Renal cortical epithelial cell (primary cell): Measurements from ENCODE around the gene RNF8. TPM values are rescaled to one million over a fixed set of nuclear protein-coding genes. Genes with fewer than 3 reads are reported as not detected.
"Not testable (repeated sequence)": the region's sequence is repeated elsewhere in the genome, so short reads cannot be mapped to it uniquely, and the experiment has no call there.

Experiments used
- DNase-seq: peaks from one replicate; pipeline ENCODE4 v3.0.0-alpha.2; 2011; ENCODE audit warnings: low read depth
- total RNA-seq: library from RNA; depleted of rRNA; stranded (reverse); fragments of >200 nt; gene quantifications from 2 replicates; pipeline ENCODE4 v1.2.3, GENCODE V29; 2014

Gene RNF8
- 24.5 and 31.3 TPM in 2 replicates for total RNA-seq

DNA sequence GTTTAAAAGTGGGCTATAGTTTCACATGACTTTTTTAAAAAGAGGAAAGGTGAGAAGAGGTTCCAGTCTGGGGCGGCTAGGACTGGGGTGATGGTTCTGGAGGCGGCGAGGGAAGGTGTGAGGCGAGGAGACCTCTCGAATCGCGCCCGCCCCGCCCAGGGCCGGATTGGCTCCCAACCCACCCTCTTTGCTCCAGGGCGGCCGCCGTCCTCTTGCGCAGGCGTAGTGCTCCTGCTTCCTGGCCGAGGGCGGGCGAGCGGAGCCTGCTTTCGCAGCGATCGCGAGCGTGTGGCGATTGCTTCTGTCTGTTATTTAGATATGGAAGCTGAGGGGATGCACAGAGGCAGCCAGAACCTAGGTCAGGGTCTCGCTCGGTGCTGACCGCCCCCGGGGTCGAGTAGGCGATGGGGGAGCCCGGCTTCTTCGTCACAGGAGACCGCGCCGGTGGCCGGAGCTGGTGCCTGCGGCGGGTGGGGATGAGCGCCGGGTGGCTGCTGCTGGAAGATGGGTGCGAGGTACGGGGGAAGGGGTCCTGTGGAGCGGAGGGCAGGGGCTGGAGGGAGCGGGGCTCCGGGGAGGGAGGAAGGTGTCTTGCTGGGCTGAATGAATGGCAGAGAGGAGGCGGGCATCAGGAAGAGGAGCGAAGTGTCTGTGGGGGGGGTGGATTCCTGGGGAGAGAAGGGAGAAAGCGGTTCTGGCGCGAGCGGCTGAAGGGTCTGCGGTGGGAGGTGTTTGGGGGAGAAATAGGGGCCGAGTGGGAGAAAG, at the start of gene RNF8:
RNF8 (plus strand) TSS at position 223 of the 765 bp plus-strand sequence; CDS start at position 405, 182 bp downstream.
- peak; percentile 76 for DNase-seq

GRCh38 chr6:37304766-37305165, 49.0 kb upstream of the RNF8 start:
- DNase-seq = no peak

- DNase-seq = no peak
These were observed 47.9 kb upstream of the RNF8 start for GRCh38 chr6:37305841-37306425.

GRCh38 chr6:37306624-37307222, 47.1 kb upstream of the RNF8 start:
- no peak for DNase-seq

DNA sequence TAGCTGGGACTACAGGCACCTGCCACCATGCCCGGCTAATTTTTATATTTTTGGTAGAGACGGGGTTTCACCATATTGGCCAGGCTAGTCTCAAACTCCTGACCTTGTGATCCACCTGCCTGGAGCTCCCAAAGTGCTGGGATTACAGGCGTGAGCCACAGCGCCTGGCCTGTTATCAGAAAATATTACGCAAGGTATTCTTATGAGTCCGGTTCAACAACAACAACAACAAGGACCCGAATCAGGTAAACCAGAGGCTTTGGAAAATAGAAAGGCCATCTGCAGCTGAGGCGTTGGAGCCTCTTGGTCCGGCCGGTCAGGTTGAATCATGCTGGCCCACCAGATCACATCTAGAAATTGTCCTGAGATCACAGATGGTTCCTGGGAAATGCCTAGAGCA, 46.3 kb upstream of the RNF8 start:
- not testable (repeated sequence) for DNase-seq

DNA sequence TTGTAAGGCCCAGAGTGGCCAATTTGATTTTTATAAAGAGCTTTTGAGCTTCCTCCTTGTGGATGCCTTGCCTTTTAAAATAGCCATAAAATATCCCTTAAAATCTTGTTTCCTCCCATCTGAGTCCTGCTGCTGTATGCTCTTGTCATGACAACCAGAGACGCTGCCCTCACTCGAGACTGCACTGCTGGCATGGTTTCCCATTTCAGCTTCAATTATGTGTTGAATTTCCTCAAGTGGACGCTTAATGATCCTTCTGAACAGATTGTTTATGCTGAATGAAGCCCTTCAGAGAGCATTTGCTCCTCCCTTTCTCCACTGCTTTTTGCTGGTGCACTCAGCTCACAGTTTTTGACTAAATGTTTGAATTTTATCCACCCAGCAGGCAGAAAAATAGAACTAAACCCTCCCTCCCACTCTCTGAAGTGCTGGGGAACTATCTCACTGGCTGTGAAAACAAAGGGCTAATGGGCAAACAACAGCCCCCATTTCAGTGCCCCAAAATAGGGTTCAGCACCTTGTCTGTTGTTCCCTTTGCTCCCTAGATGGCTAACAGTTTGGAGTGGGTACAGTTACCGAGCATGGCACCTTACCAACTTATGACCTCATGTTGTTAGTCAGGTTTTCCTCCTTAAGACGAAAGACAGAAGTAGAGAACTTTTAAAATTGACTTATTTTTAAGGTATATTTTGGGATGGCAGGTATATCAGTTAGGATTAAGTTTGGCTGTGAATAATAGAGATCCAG, 45.5 kb upstream of the RNF8 start:
- no peak for DNase-seq

DNA sequence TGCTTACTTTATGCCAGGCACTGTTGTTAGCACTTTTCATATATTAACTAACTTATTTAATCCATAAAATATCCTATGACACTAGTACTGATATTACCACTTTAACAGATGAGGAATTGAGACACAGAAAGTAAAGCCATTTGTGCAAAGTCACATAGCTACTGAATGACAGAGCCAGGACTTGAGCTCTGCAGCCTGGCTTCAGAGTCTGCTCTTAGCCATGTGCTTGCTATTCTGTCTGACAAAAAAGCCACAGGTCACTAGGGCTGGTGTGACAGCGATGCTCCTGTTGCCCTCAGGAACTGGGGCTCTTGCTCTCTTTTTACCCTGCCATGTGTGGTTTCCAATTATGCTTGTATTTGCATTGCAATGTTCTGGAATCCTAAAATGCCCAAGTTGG, 44.7 kb upstream of the RNF8 start:
- DNase-seq = no peak

DNA sequence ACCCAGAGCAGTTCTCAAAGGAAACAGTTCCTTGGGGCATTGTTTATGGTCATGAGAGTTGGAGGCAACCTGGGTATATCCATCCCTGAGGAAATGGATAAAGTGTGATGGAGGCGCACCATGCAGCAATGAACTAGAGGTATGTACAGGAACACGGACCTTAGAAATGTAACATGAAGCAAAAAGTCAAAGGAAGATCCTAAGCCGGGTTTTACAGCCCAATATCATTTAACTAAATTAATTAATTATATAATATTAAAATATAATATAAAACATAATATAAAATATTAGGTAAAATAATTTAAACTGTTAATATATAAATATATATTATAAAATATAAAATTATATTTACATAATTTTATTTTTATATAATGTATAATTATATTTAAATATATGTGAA, 44.1 kb upstream of the RNF8 start:
- DNase-seq = no peak

GRCh38 chr6:37310966-37311365, 42.8 kb upstream of the RNF8 start:
- DNase-seq = no peak

DNA sequence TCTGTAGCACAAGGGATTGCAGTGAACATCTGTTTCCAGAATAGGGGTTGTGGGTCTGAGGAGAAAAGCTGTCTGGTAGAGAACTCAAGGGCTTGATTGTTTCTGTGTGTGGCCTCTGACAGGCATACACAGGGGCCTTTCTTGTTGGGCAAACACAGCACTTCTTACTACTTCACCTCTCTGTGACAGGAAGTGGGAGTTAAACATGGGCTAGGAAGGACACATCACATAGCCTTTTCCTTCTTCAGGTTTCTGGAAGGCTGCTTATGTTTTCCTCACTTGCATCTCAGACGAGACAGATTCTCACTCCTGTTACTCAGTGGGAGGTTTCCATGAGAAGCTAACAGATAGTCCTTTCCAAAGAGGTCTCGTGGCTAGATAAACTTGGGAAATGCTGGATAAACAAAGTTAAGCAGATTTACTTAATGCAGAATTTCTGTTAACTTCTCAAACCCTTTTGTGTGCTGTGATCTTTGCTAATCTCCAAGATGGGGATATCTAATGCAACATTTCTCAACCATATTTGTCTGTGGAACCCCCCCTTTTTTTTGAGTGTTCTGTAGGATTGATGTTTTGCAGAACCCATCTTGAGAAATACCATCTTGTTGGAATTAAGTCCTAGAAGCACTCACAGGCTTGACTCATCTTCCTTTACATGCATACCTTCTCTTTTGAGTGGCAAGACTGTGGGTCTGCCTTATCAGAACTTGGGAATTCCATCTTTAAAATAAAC, 41.9 kb upstream of the RNF8 start:
- DNase-seq = no peak

DNA sequence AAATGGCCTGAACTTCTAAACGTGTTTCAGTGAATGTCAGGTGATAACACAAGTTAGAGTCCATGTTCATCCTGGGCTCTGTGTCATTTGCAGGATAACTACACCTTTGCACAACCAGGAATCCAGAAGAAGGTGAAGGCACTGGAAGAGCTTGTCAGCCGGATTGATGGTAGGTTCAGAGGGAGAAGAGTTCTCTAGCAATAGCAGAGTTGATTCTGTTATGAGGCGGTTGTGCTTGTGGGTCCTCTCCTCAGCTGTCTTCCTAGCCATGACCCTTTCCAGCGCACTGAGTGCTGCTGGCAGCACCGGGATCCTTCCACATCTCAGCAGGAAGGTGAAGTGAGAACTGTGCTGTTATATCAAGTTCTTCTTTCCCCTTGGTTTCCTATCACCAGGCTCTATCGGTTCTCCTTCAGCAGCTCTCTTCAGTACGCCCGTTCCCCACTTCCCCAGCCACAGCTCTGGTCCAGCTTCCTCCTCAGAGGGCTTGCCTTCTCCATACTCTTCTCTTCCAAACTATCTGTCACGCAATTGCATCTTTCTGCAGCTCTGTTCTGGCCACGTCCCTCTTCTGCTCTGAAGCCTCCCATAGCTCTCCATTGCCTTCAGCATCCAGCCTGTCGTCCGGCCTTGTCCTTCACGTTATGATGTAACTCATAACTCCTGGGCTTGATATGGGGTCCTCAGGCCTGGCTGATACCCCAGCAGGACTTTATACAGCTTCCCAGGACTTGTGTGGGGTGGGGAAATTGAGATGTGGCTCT, 39.9 kb upstream of the RNF8 start:
- DNase-seq = no peak

DNA sequence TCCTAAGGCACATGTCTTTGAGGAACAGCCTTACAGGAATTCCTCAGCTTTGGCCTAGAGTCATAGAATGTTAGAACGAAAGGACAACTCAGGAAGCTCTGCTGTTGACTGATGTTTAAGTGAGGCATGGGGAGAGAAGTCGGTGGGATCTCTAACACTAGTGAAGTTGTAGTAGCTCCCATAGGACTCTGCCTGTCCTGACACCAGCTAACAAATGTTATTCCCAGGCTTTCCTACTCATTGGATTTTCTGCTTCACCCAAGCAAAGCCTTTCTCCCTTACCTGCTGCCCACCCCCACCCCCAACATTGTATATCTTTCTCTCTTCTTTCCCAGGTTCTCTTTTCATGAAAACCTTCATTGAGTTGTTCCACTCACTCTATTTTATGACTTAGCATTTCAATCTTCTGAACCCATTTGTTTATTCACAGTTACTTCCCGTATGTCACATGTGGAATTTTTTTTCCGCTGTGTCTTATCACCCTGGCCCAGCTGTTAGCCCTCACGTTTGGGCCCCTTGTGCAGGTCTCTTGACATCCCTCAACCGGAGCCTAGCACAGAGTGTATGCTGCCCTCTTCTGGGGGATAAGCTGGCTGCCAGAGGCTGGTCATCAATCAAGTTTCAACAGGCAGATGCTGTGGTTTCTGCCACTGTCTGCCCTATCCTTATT, 39.2 kb upstream of the RNF8 start:
- DNase-seq = peak; percentile 38

- DNase-seq = no peak
These were observed 38.6 kb upstream of the RNF8 start for GRCh38 chr6:37315157-37315515.

- DNase-seq = no peak
These were observed 37.7 kb upstream of the RNF8 start for GRCh38 chr6:37316071-37316470.

DNA sequence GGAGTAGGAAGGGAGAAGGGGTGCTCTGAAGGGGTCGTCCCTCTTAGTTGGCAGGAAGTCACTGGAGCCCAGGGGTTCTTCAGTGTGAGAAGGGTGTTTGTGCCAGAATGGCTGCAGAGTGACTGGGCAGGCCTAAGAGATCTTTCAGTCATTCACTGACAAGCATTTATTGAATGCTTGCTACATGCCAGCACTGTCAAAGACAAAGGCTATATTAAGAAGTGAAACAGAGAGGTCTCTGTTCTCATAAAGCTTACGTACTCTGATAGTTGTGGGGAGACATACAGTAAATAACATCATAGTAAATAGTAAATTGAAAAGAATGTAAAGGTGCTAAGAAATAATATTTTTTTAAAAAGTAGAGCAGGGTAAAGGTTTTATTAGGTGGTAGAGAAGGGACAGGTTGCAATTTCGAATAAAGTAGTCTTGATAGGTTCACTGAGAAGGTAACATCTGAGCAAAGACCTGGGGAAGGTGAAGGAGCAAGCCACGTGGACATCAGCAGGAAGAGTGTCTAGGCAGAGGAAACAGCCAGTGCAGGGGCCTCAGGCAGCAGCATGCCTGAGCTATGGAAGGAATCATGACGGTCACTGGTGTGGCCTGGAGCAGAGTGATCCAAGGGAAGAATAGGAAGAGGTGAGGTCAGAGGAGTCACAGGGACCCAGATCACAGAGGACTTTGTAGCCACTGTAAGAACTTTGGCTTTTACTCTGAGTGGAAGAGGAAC, 36.3 kb upstream of the RNF8 start:
- no peak for DNase-seq

DNA sequence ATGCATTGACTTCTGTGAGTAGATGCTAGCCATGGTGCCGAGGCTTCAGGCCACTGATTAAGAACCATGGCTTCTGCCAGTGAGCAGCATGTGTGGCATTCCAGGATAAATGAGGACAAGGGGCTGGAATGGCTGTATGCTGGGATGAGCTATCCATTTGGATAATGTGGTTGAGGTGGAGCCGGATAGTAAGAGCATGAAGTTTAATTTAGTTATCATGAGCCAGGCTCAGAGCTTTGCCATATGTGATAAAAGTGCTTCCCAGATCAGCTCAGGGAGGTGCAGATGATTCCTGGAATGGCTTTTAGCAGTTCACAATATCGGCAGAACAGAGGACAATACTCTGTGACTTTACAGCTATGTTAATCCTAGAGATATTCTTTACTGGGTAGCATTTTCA, 34.6 kb upstream of the RNF8 start:
- DNase-seq = no peak

DNA sequence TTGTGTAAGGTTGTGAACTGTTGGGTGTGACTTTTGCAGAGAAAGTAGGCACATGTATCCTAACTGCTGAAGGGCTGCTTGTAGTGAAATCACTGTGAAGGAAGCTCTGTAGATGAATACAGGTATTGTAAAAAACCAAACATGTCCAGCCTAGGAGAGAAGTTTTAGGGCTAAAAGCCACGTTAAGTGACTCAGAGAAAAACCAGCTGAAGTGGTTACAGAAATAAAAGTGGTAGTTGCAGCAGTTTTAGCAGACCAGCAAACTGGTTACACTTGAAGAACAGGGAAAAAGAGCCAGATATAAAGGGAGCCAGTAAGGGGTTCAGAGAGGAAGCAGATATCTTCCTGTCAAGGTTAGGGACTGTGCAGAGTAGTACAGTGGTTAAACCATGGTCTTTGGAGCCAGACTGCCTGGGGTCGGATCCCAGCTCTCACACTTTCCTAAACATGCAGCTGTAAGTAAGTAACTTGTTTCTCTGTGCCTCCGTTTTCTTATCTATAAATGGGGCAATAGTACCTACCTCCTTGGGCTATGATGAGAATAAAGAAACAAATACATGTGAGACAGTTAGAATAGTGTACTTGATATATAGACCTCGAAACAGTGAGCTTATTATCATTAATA, 33.8 kb upstream of the RNF8 start:
- no peak for DNase-seq

DNA sequence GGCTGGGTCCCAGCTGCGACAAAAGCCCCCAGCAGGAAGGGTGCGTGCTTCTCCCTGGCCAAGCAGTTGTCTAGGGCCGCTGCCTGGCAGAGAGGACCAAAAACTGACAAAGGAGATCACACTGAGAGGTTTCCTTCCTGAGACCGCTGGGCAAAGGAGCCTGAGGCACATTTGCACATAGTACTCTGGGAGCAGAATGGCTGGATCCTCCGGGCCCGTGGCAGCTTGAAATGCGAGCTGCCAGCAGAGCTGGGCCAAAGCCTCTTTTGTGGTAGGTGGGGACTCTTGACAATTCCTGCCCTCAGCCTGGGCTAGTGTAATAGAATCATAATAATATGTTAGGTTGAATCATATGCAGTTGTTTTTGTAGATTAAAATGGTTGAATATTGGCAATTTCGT, 33.1 kb upstream of the RNF8 start:
- no peak for DNase-seq

DNA sequence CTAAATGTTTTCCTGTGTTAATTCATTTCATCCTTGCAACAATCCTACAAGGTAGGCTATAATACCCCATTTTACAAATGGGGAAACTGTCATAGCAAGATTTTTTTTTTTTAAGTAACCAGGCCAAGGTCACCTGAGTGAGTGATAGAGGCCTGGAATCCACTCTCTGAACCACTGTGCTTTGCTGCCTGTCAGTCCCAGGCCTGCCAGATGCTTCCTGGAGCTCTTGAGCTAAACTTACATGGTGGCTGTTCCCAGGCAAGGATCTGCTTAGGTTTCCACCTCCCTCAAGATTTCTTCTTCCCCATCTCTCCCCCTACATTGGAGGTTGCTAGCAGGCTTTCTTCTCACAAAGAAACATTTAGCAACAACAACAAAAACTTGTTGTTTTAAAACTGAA, 32.7 kb upstream of the RNF8 start:
- DNase-seq = no peak
